Muscle layer of colon (tissue), 2 donors: ENCODE measurements around the gene GRAMD2A.
"Not testable (repeated sequence)": the region's sequence is repeated elsewhere in the genome, so short reads cannot be mapped to it uniquely, and the experiment has no call there.

Experiments used
- H3K27ac ChIP-seq: one replicate; pipeline ENCODE4 v1.7.0; 2013; ENCODE audit warnings: low read depth, mild to moderate bottlenecking, low read length, moderate library complexity
- H3K27me3 ChIP-seq, 2 donors: one replicate each; pipeline ENCODE4 v1.7.0; 2013; ENCODE audit warnings: low read length in 2 of 2, mild to moderate bottlenecking in 2 of 2; ENCODE audit not compliant: insufficient read depth in 2 of 2, control insufficient read depth in 1 of 2
- H3K36me3 ChIP-seq: one replicate; pipeline ENCODE4 v1.7.0; 2013; ENCODE audit warnings: mild to moderate bottlenecking, low read length; ENCODE audit not compliant: insufficient read depth
- H3K4me1 ChIP-seq: one replicate; pipeline ENCODE4 v1.7.0; 2013; ENCODE audit warnings: mild to moderate bottlenecking, low read length; ENCODE audit not compliant: insufficient read depth
- H3K4me3 ChIP-seq, 2 donors: one replicate each; pipeline ENCODE4 v1.7.0; 2013; ENCODE audit warnings: low read length in 2 of 2, low read depth in 1 of 2, mild to moderate bottlenecking in 1 of 2, moderate library complexity in 1 of 2
- H3K9ac ChIP-seq: one replicate; pipeline ENCODE4 v1.7.0; 2013; ENCODE audit warnings: low read length
- H3K9me3 ChIP-seq: one replicate; pipeline ENCODE4 v1.7.0; 2013; ENCODE audit warnings: mild to moderate bottlenecking, low read length
- donor health status: abdominal sarcoma.
- donor health status: Adenocarcinoma of cecum.

GRAMD2A gene

DNA sequence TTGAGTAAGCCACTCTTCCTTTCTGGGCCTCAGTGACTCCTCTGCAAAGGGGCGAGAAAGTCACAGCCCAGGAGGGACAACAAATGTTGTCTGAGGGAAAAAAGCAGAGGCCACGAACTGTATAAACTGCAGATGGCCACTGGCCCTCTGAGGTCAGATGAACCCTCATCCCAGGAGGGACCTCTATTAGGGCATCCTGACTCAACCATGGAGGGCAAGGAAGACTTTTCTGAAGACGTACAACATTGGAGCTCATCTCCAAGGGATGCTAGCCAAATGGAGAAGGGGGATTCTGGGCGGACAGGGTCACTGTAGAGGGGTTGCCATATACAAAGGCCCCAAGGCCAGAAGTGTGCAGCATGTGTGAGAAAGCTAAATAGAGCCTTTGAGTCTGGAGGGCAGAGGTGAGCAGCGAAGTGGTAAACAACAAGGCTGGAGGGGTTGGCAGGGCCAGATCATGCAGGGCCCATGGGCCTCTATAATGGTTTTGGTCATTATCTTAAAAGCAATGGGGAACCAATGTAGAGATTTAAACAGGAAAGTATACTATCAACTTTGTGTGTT lies 16.7 kb downstream of the GRAMD2A start:
- no peak overlapping the region for H3K27ac ChIP-seq
- H3K27me3 ChIP-seq: peaks cover 0 to 35% of the 10 kb centered on the region in 2 donors
- H3K4me1 ChIP-seq: peaks cover 5% of the 10 kb centered on the region
- no peak overlapping the region for H3K4me3 ChIP-seq
- H3K9me3 ChIP-seq: no peaks in the 10 kb centered on the region
- H3K36me3 ChIP-seq: no peaks in the 10 kb centered on the region
- no peak overlapping the region for H3K9ac ChIP-seq

DNA sequence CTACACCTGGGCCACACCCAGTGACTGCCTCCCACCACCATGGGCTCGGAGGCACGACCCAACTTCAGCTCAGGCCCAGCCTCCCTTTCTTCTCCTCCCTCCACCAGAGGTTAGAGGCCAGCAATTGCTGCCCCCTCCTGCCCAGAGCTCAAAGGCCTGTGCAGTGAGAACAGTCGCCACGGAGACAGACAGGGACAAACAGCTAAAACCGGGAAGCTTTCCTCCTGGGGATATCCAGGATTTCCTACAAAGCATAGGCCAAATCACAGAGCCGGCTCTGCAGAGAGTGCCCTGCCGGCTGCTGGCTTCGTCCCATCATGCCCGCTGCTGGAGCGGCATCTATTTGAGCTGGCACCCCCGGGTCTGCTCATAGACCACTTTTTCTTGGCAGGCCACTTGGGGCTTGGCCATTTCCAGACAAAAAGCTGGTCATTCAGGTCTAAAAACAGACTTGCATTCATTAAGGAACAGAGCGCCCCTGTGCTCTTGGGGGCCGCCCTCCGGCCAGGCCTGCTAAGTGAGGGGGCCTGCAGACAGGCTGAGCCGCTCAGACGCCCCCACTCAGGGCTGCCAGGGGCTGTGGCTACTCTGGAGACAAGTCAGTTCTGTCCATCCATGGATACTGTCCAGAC lies 17.5 kb downstream of the GRAMD2A start:
- no peak overlapping the region for H3K9ac ChIP-seq
- H3K4me3 ChIP-seq: no peak overlapping the region

DNA sequence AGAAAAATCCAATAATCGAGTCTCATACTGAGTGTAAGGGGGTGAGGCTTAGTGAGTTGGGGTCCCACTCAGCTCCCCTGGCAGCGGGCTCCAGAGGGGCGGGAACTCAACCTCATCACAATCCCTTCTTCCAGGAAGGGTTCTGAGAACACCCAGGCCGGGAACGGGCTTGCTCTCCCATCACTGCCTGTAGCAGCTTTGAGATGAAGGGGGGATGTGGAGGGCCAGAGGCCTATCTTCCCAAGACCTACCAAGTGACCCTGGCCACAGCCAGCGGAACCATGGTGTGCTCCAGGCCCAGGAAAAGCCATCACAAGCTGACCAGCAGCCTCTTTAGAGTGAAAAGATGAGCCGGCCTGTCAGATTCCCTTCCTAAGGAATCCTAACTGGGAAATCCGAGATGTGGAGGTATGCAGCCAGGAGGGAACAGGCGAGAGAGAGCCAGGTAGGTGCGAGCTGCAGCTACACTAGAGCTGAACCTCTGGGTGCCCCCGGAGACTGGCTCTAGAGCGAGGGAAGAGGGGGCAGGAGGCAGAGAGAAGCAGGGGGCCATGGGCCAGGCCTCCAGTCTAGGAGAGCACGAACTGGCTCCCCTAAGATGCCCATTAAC lies 18.5 kb downstream of the GRAMD2A start:
- H3K4me3 ChIP-seq: no peak overlapping the region
- no peaks in the 10 kb centered on the region for H3K9me3 ChIP-seq
- H3K36me3 ChIP-seq: no peaks in the 10 kb centered on the region
- H3K27me3 ChIP-seq: peaks cover 0 to 29% of the 10 kb centered on the region in 2 donors
- H3K27ac ChIP-seq: no peak overlapping the region
- H3K4me1 ChIP-seq: peaks cover 4% of the 10 kb centered on the region
- no peak overlapping the region for H3K9ac ChIP-seq

More for the DNA sequence above, 17.5 kb downstream of the GRAMD2A start:
- Histone ChIP-seq H3K27me3 (peaks cover 0 to 35% of the 10 kb centered on the region in 2 donors), H3K27ac (no peak overlapping the region), H3K4me1 (peaks cover 5% of the 10 kb centered on the region), H3K36me3 (no peaks in the 10 kb centered on the region), H3K9me3 (no peaks in the 10 kb centered on the region)

DNA sequence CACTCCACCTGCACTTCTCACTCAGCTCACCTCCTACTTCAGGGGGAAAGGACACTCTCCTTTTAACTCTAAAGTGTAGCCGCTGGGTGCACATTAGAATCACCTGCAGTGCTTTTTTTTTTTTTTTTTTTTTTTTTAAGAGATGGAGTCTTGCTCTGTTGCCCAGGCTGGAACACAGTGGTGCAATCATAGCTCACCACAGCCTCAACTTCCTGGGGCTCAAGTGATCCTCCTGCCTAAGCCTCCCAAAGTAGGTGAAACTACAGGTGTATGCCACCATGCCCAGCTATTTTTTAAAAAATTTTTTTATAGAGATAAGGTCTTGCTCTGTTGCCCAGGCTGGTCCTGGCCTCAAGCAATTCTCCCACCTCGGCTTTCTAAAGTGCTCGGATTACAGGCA lies 20.8 kb downstream of the GRAMD2A start:
- Histone ChIP-seq H3K27ac (no peak overlapping the region), H3K9ac (no peak overlapping the region), H3K36me3 (no peaks in the 10 kb centered on the region), H3K4me3 (no peak overlapping the region), H3K27me3 (peaks cover 0 to 14% of the 10 kb centered on the region in 2 donors), H3K9me3 (no peaks in the 10 kb centered on the region), H3K4me1 (no peaks in the 10 kb centered on the region)

DNA sequence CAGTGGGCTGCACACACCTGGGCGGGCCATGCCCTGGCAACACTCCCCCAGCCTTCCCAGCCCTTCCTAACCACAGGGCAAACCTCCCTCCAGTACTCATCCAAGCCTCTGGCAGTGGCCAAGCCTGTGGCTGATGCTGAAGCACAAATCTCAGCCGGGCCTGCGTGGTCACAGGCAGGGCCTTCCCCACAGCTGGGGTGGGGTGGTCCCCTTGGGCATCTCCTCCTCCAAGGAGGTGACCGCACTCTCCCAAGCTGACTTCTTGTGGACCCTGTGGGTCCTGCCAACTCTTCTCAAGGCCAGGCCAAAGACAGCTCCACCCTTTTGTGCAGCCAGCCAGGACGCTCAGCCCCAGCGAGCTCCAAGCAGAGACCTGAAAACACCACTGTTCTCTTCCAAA lies 21.4 kb downstream of the GRAMD2A start:
- Histone ChIP-seq H3K36me3 (no peaks in the 10 kb centered on the region), H3K27me3 (peaks cover 0 to 14% of the 10 kb centered on the region in 2 donors), H3K9me3 (no peaks in the 10 kb centered on the region), H3K4me1 (no peaks in the 10 kb centered on the region), H3K4me3 (no peak overlapping the region), H3K9ac (no peak overlapping the region), H3K27ac (no peak overlapping the region)

DNA sequence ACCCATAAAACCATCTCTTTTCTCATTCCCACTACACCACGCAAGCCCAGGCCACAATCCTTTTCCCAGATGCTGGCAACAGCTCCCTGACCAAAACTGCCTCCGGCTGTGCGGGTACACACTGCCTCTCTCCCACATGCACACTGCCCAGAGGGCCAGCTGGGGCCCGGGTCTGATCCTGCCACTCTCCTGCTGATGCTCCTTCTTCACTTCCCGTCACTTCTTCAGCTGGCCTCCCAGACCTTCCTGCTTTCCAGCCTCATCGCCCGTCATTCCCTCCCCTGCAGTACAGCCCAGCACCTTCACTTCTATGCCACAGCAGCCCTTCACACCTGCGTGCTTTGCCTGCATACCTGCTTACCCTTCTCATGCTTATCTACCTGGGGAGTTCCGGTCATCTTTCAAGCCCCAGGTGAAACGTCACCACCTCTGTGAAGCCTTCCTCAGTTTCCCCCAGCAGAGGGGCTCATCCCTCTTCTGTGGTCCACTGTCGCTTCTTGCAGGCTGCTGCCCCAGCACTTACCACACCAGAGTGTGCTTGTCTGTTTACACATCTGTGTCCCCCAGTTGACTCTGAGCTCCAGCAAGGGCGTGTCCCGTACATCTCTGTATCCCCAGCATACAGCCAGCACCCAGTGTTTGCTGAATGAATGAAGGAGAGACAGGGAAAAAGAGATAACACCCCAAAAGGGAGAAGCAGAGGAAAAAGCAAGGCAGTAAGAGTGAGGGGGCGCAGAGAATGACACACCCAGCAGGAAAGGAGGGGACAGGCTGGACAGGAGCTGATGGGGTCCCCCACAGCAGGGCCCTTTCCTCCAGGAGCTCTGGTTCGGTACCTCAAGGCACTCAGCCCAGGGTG lies 22.2 kb downstream of the GRAMD2A start:
- Histone ChIP-seq H3K9ac (no peak overlapping the region), H3K4me1 (no peaks in the 10 kb centered on the region), H3K27me3 (peaks cover 0 to 7% of the 10 kb centered on the region in 2 donors), H3K9me3 (no peaks in the 10 kb centered on the region), H3K4me3 (no peak overlapping the region), H3K27ac (no peak overlapping the region), H3K36me3 (no peaks in the 10 kb centered on the region)

DNA sequence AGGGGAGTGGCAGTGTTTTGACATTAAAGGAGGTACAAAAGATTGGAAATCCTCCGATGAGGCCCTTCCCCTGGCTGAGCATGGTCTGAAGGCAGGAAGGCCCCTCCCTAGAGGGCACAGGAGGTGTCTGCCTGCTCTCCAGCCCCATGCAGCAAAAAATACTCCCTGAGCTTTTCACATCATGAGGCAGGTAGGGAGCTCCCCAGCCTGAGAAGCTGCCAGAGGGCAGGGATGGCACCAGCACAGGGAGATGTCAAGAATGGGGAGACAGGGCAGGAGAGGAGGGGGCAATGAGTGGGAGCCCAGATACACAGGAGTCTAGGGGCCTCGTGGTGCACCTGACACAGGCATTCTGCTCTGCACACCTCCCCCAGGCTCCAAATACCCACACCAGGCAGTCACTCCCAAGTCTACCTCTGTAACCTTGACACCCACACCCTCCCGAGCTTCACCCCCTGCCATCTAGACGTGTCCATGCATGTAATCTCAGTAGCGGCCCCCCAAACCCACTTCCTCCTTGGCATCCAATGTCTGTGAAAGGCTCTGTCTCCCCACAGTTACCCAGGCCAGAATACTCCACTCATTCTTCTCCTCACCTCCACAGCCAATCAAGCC lies 22.9 kb downstream of the GRAMD2A start:
- Histone ChIP-seq H3K36me3 (no peaks in the 10 kb centered on the region), H3K27me3 (peaks cover 0 to 5% of the 10 kb centered on the region in 2 donors), H3K4me1 (no peaks in the 10 kb centered on the region), H3K9ac (no peak overlapping the region), H3K4me3 (no peak overlapping the region), H3K27ac (no peak overlapping the region), H3K9me3 (no peaks in the 10 kb centered on the region)

DNA sequence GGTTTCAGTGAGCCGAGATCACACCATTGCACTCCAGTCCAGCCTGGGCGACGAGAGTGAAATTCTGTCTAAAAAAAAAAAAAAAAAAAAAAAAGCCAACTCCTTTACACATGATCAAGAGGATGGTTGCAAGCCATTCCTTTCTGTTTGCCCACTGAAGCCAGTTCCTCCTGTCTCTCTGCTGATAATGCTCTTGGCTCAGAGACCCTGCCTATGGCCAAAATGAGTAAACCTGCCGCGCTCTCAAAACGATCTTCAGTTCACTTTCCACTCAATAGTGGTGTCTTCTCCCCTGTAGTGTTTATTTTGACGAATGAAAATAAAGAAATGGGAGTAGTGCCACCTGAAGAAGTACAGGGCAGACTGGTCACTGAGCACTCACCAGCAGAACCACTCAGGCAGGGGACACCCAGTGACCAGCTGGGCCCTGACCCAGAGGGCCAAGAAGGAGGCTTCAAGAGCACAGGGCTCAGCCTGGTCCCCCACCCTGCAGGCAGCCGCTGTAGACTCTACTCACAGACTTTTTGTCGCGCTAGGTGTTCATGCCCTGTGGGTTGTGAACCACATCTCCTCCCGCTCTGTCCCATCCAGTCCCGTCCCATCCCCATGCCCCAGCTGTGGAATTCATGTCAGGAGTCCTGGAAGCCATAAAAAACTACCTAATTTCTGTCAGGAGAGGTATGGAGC lies 23.6 kb downstream of the GRAMD2A start:
- Histone ChIP-seq H3K9ac (no peak overlapping the region), H3K27me3 (peaks cover 0 to under 1% of the 10 kb centered on the region in 2 donors), H3K4me1 (no peaks in the 10 kb centered on the region), H3K4me3 (no peak overlapping the region), H3K9me3 (no peaks in the 10 kb centered on the region), H3K27ac (no peak overlapping the region), H3K36me3 (no peaks in the 10 kb centered on the region)

DNA sequence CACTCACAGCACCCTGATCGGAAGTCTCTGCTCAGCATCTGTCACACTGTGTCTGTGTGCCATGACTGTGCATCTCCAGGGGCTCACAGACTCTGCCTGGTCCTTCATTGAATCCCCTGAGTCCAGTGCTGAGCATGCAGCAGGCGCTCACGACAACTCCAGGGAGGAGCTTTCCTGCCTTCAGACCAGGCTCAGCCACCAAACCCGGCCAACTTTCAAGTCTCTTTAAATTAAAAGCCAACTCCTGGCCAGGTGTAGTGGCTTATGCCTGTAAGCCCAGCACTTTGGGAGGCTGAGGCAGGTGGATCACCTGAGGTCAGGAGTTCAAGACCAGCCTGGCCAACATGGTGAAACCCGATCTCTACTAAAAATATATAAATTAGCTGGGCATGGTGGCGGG lies 24.2 kb downstream of the GRAMD2A start:
- H3K4me3 ChIP-seq: no peak overlapping the region
- no peaks in the 10 kb centered on the region for H3K36me3 ChIP-seq
- H3K27ac ChIP-seq: no peak overlapping the region
- H3K27me3 ChIP-seq: no peaks in the 10 kb centered on the region
- H3K9me3 ChIP-seq: no peaks in the 10 kb centered on the region
- no peaks in the 10 kb centered on the region for H3K4me1 ChIP-seq
- no peak overlapping the region for H3K9ac ChIP-seq

DNA sequence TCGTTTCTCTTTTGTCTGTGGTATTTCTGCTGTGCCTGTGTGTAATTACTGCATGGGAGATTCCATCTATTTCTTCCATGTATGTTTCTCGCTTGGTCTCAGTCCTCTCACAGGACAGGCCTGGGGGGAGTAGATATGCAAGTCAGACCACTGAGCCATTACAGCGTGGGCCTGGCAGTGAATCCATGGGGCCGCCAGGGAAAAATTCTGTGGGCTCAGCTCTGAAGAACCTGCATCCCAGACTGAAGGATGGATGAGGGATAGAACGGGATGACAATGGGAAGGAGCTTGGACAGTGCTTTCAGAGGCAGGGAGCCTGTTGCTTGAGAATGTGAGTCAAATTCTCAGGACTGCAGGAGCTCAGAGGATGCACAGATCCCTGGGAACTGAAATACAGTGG lies 24.8 kb downstream of the GRAMD2A start:
- Histone ChIP-seq H3K27ac (no peak overlapping the region), H3K4me1 (no peaks in the 10 kb centered on the region), H3K36me3 (no peaks in the 10 kb centered on the region), H3K27me3 (no peaks in the 10 kb centered on the region), H3K9ac (no peak overlapping the region), H3K4me3 (no peak overlapping the region), H3K9me3 (no peaks in the 10 kb centered on the region)

DNA sequence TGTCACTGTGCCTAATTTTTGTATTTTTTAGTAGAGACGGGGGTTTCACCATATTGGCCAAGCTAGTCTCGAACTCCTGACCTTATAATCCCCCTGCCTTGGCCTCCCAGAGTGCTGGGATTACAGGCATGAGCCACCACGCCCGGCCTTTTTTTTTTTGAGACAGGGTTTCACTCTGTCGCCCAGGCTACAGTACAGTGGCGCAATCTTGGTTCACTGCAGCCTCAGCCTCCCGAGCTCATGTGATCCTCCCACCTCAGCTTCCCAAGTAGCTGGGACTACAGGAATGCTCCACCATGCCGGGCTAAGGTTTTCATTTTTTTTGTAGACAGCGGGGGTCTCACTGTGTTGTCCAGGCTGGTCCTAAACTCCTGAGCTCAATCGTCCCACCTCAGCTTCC lies 25.6 kb downstream of the GRAMD2A start:
- H3K9me3 ChIP-seq: not testable (repeated sequence)

More for the DNA sequence above, 25.6 kb downstream of the GRAMD2A start:
- H3K27ac ChIP-seq, H3K4me1 ChIP-seq, H3K27me3 ChIP-seq, H3K4me3 ChIP-seq, H3K9ac ChIP-seq, H3K36me3 ChIP-seq: not testable (repeated sequence)
